Activated CD8-positive, alpha-beta memory T cell treated with anti-CD3 and anti-CD28 coated beads, Interleukin-2, amount 50 U/mL, for 4 hours (primary cell): ENCODE results near the gene SLC38A10.

Source experiments
- DNase-seq: peaks from one replicate; pipeline ENCODE4 v3.0.0-alpha.2; 2020

Gene SLC38A10

DNA sequence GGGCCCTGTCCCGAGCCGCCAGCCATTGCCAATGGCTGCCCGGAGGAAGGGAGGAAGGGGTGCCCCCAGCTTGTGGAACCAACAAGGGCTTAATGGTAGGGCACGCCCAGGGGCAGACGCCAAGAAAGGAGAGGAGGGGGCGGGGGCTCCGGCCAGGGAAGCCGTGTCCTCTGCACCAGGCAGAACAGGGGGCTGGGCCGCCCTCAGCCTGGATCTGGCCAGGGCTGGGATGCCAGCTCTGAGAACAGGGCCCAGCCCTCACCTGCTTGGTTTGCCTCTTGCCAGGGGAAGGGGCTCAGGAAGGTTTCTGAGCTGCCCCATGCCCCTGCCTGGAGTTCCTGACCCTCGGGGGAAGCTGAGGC lies 35.8 kb upstream of the SLC38A10 start:
- DNase-seq, result no peak

GRCh38 chr17:81329927-81330883 lies 35.1 kb upstream of the SLC38A10 start:
- no peak for DNase-seq

GRCh38 chr17:81328978-81329926 lies 34.1 kb upstream of the SLC38A10 start:
- no peak for DNase-seq

DNA sequence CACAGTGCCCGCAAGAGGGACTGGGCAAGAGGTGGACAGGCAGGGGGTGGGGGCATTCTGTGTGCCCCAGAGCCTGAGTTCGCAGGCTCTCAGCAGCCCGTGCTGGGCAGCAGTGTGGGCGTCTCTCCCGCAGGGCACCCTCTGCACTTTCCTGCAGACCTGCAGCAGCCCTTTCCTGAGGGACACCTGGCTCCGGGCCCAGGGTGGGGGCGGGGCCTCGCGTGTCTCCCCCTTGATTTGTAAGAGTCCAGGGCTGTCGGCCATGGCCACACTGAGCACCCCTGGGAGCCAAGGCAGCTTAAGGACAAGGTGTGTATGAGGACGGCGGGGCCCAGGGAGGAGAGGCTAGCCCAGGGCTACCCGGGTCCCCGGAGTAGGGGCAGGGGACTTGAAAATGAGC lies 33.4 kb upstream of the SLC38A10 start:
- DNase-seq, result no peak

DNA sequence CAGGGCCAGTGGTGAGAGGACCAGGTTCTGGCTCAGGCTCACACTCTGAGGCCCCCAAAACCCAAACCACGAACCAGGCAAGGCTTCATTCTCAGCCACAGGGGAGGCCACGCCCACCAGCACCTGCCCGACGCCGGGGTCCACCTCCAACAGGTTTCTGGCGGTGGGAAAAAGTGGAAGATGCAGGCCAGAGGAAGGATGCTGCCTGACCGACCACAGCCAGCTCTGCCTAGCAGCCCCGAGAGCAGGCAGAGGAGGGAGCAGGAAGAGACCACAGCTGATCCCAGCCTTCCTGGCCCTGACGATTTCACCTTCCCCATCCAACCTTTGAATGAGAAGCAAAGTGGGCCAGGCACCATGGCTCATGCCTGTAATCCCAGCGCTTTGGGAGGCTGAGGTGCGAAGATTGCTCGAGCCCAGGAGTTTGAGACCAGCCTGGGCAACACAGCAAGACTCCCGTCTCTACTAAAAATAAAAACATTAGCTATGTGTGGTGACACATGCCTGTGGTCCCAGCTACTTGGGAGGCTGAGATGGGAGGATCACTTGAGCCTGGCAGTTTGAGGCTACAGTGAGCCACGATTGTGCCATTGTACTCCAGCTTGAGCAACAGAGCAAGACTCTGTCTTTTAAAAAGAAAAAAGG lies 30.7 kb upstream of the SLC38A10 start:
- no peak for DNase-seq

GRCh38 chr17:81324851-81325713 lies 30.0 kb upstream of the SLC38A10 start:
- no peak for DNase-seq

DNA sequence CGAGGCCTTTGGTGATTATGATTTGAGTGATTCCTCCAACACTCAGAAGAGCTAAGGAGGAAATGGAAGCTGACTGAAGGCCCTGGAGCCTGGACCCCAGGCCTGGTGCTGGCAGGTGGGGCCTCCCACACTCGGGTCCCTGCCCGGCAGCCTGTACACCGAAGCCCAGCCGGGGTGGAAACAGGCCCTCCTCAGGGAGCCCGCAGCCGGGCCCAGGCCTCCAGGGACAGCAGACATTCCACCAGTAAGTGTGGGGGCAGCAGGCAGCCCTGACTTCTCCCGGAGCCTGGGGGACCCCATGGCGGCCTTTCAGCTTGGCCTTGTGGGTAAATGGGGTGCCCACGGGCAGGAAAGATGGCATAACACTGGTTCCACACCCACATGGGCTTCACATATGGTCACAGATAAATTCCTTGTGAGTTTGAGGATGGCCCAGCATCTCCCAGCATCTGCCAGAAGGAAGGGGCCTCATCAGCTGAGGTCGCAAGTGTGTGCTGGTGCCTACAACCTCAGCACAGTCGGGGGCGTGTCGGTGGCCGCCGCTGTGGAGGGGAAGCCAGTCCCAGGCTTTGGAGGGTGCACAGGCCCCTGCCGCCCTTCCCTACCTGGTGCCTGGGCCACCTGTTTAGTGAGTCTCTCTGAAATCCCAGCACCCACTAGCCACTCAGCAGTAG lies 29.2 kb upstream of the SLC38A10 start:
- DNase-seq, result no peak

GRCh38 chr17:81323411-81323868 lies 28.3 kb upstream of the SLC38A10 start:
- no peak for DNase-seq

GRCh38 chr17:81323083-81323369 lies 27.9 kb upstream of the SLC38A10 start:
- no peak for DNase-seq

DNA sequence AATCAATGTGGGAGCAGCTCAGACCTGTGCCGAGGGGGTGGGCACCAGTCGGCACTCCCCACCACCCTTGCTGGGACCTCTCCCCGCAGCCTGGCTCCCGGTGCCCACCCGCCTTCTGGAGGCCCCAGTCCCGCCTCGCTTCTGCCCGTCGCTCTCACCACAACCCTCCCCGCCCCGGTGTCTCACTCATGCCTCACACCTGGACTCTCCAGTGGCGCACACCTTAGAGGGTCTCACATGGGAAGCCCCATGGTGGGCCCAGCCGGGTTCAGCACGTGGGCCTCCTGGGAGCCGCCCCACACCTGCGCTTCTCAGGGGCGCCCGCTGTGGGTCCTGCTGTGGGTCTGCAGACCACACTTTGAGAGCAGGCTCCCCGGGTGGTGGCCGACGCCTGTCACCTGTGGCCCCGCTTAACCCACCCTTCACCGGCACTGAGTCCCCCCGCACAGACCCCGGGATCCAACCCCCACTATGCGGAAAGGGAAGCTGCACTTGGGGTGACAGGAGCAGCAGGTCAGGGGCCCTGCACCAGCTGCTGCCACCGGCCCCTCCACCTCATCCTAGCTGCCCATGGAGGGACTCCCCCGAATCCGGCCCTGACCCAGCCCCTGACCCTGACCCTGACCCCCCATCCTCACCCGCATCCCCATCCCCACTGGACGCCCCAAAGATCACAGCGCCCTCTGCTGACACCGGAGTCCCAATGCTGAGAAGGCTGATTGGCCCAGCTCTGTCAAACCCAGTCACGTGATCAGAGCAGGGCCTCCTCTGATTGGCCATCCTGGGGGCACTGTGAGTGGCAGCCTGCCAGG lies 27.4 kb upstream of the SLC38A10 start:
- no peak for DNase-seq

DNA sequence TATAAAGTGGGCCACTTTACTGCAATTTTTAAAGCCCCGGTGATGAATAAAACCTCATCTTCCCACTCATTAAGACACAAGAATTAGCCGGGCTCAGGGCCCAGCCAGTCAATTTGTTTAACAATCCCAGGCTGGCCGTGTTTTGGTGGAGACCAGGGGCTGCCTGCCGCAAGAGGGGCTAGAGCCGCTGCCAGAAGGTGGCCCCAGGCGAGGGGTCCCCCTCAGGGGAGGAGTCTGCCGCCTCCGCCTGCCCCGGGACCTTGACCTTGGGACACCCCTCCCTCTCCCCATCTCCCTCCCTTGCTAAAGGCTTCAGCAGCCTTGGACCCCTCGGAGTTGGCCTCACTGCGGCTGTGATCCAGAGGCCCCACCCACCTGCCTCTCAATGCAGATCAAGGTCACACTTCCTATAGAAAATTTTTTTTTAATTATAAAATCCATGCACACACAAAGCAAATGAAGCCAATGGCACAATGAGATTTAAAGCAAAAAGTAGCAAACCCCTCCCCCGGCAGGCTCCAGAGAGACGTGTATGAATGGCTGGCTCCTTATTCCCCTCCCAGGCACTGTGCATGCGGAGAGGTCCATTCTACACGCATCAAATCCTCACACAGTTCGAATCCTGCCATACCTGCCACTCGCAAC lies 23.0 kb upstream of the SLC38A10 start:
- no peak for DNase-seq

- DNase-seq, result no peak
Measured at GRCh38 chr17:81317530-81317821, 22.4 kb upstream of the SLC38A10 start.

GRCh38 chr17:81315885-81316391 lies 20.8 kb upstream of the SLC38A10 start:
- no peak for DNase-seq

GRCh38 chr17:81315129-81315884 lies 20.2 kb upstream of the SLC38A10 start:
- no peak for DNase-seq

GRCh38 chr17:81314398-81315081 lies 19.4 kb upstream of the SLC38A10 start:
- DNase-seq, result no peak

- DNase-seq, result no peak
Measured at GRCh38 chr17:81313776-81314397, 18.8 kb upstream of the SLC38A10 start.

GRCh38 chr17:81312624-81313325 lies 17.7 kb upstream of the SLC38A10 start:
- no peak for DNase-seq

DNA sequence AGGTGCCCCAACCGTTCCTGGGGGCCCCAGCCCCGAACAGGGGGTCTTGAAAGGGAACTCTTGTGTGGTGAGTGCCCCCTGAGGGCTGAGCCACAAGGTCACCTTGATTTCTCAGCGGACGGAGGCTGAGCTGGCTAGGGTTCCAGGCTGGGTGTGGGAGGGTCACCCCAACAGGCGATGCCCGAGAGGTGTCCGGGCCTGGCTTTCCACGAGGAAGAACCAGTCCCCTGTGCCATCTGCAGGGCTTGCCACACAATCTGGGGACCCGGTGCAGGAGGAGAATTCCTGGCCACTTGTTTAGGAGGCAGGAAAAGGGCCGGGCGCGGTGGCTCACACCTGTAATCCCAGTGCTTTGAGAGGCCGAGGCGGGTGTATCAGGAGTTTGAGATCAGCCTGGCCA lies 16.8 kb upstream of the SLC38A10 start:
- DNase-seq, result no peak
